ENCODE measurements around the gene LMNTD1.

- TF ChIP-seq NFIC (IDR thresholded peaks at IDR 0.05) (no peak), TAF1 (IDR thresholded peaks at IDR 0.05; ENCODE audit: low read depth) (no peak), TEAD4 (IDR thresholded peaks at IDR 0.05) (no peak), CEBPB (IDR thresholded peaks at IDR 0.05) (no peak), EP300 (IDR thresholded peaks at IDR 0.05; ENCODE audit: borderline replicate concordance) (no peak), RAD21 (IDR thresholded peaks at IDR 0.05; ENCODE audit: low read depth) (no peak), YY1 (IDR thresholded peaks at IDR 0.05; ENCODE audit: low read depth) (no peak), ZBTB7A (IDR thresholded peaks at IDR 0.05; ENCODE audit: low read depth) (no peak), USF1 (IDR thresholded peaks at IDR 0.05) (no peak), EGR1 (IDR thresholded peaks at IDR 0.05) (no peak)
- TF ChIP-seq, protein P1, sequence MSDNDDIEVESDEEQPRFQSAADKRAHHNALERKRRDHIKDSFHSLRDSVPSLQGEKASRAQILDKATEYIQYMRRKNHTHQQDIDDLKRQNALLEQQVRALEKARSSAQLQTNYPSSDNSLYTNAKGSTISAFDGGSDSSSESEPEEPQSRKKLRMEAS (IDR thresholded peaks at IDR 0.05) = no peak
- TF ChIP-seq, protein P2, sequence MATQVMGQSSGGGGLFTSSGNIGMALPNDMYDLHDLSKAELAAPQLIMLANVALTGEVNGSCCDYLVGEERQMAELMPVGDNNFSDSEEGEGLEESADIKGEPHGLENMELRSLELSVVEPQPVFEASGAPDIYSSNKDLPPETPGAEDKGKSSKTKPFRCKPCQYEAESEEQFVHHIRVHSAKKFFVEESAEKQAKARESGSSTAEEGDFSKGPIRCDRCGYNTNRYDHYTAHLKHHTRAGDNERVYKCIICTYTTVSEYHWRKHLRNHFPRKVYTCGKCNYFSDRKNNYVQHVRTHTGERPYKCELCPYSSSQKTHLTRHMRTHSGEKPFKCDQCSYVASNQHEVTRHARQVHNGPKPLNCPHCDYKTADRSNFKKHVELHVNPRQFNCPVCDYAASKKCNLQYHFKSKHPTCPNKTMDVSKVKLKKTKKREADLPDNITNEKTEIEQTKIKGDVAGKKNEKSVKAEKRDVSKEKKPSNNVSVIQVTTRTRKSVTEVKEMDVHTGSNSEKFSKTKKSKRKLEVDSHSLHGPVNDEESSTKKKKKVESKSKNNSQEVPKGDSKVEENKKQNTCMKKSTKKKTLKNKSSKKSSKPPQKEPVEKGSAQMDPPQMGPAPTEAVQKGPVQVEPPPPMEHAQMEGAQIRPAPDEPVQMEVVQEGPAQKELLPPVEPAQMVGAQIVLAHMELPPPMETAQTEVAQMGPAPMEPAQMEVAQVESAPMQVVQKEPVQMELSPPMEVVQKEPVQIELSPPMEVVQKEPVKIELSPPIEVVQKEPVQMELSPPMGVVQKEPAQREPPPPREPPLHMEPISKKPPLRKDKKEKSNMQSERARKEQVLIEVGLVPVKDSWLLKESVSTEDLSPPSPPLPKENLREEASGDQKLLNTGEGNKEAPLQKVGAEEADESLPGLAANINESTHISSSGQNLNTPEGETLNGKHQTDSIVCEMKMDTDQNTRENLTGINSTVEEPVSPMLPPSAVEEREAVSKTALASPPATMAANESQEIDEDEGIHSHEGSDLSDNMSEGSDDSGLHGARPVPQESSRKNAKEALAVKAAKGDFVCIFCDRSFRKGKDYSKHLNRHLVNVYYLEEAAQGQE (IDR thresholded peaks at IDR 0.05; ENCODE audit: low read depth) = no peak
Measured at GRCh38 chr12:25503666-25504065, 49.4 kb downstream of the LMNTD1 start.
